HG03439 (cell line): ENCODE data around the gene HRC.
"Not testable (repeated sequence)": the region's sequence is repeated elsewhere in the genome, so short reads cannot be mapped to it uniquely, and the experiment has no call there.

Experiments
- ATAC-seq: cut with Tn5 transposase; IDR thresholded peaks from one replicate; pipeline ENCODE4 v1.9.1; 2021; ENCODE audit warnings: mild to moderate bottlenecking, moderate library complexity; ENCODE audit not compliant: unreplicated experiment

The HRC gene

DNA sequence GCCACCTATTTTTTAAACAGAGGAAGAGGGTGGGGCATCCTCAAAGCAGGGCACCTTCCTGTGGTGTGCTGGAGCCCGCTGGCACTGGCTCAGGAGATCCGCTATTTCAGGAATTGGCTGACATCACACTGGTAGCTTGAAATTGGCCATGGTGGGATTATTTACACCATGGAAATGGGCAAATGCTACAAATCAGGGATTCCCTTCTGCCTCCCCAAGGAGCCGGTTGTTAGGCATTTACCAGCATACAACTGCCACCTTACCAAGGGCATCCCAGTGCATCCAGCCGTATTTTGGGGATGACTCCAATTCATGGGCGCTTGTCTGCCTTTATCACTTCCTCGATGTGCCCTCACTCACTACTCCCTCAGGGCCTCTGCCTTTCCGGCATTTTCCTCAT, 14.2 kb downstream of the HRC start:
- ATAC-seq = no peak

DNA sequence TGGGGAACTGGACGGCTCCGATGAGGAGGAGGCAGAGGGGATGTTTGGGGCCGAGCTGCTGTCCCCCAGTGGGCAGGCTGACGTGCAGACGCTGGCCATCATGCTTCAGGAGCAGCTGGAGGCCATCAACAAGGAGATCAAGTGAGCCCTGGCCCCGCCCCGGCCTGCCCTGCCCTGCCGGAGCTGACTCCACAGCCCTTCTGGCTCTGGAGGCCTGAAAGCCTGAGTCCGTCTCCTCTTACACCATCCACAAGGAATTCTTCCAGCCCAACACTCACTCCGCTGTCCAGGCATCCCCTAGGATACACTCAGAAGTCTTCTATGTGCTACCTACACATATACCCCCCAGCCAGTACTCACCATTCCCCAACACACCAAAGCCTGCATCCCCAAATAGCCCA, 18.4 kb downstream of the HRC start:
- ATAC-seq = no peak

DNA sequence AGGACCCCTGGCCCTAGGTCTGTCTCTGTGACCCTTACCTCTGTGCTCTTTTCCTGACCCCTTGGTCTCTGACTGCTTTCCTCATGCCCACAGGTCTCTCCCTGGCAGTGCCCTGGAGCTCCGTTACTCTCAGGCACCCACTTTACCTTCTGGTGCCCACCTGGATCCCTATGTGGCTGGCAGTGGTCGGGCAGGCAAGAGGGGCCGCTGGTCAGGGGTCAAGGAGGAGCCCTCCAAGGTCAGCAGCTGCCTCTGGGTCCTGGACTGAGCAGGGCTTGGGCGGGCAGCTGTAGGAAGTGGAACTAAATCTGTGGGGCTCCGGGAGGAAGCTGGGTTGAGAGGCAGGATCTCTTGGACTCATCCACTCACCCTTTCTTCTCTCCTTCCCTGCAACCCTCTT, 19.5 kb downstream of the HRC start:
- no peak for ATAC-seq

DNA sequence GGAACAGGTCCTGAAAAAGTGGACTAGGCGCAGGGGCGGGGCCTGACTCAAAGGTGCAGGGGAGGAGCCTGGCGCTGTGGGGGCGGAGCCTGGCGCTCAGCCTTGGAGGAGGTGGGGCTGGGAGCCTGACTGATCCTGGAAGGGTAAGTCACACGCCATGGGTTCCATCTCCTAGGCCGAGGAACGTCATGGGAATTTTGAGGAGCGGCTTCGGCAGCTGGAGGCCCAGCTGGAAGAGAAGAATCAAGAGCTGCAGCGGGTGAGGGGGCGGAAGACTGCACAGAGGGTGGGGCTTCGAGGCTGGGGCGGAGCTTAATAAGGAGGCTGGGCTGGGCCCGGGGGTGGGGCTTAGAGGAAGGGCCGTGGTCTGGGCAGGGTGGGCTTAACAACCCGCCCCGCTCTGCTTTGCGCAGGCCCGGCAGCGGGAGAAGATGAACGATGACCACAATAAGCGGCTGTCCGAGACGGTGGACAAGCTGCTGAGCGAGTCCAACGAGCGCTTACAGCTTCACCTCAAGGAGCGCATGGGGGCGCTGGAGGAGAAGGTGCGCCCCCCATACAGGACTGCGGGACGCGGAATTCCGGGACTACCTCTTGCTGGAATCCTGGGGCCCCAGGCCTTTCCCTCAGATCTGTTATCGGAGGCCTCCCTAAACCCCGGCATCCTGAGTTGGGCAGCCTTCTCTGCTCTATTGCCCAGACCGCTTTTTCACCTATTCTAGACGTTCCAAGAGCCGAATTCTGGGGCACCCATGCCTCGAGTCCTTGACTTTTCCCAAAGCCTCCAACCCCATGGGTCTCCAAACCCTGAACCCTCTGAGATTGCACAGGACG, 21.4 kb downstream of the HRC start:
- ATAC-seq = no peak

DNA sequence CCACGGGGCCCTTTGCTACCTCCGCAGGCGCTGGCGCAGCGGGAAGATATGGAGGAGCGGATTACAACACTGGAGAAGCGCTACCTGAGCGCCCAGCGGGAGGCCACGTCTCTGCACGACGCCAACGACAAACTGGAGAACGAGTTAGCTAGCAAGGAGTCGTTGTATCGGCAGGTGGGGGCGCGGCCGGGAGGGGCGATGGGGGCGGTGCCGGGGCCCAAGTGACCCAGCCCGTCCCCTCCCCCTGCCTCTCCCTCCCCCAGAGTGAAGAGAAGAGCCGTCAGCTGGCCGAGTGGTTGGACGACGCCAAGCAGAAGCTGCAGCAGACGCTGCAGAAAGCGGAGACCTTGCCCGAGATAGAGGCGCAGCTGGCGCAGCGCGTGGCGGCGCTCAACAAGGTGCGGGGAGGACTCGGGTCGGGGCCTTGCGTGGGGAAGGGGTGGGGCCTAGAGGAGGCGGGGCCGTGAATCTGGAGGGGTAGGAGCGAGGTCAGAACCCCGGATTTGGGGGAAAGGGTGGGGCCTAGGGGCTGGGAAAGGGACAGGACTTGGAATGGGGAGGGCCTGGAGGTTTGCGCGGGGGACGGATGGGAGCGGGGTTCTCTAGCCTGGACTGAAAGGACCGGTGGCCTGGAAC, 22.1 kb downstream of the HRC start:
- ATAC-seq = no peak

DNA sequence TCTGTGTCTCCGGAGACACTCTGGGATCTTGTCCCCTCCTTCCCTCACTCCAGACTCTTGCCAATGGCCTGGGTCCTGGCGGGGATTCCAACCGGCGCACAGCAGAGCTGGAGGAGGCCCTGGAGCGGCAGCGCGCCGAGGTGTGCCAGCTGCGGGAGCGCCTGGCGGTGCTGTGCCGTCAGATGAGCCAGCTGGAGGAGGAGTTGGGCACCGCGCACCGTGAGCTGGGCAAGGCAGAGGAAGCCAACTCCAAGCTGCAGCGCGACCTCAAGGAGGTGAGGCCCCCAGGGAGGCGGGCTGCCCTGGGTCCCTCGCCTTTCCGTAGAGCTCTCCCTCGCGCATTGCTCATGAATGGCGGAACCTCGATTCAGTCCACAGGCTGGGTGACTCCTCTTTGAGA, 24.9 kb downstream of the HRC start:
- ATAC-seq = no peak

DNA sequence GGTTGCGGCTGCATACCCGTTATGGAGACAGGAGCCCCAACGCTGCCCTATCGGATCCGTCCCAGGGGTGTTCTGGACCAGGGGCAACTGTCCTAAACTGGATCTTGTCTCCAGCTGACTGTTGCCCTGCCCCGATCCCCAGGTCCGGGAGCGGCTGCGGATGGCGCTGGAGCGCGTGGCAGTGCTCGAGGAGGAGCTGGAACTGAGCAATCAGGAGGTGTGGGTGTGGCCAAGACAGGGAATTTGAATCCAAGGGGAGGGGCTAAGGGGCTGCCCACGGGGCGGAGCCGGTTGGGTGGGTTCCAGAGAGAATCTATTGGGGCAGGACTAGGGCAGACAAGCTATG, 26.0 kb downstream of the HRC start:
- ATAC-seq = no peak

DNA sequence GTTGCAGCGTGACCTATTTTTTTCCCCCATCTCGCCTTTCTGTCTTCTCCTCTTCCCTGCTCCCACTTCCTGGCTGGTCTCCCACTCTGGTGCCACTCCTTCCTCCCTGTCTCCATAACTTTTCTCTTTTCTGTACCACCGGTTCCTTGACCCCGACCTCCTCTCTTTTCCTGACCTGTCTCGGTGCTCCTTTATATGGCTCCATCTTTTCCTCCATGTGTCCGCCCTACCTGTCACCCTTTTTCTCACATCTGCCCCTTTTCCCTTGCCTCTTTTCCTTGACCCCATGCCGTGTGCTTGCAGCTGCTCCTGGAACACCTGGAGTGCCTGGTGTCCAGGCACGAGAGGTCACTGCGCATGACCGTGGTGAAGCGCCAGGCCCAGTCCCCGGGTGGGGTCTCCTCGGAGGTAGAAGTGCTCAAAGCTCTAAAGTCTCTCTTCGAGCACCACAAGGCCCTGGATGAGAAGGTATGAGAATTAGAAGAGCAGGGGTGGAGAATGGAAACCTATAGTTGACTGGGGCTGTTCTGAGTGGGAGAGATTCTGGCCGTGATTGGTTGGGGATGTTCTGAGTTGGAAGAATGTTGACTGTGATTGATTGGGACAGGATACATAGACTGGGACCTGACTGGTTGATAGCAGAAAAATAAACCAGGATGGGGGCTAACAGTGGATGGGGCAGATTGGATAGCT, 26.5 kb downstream of the HRC start:
- no peak for ATAC-seq

DNA sequence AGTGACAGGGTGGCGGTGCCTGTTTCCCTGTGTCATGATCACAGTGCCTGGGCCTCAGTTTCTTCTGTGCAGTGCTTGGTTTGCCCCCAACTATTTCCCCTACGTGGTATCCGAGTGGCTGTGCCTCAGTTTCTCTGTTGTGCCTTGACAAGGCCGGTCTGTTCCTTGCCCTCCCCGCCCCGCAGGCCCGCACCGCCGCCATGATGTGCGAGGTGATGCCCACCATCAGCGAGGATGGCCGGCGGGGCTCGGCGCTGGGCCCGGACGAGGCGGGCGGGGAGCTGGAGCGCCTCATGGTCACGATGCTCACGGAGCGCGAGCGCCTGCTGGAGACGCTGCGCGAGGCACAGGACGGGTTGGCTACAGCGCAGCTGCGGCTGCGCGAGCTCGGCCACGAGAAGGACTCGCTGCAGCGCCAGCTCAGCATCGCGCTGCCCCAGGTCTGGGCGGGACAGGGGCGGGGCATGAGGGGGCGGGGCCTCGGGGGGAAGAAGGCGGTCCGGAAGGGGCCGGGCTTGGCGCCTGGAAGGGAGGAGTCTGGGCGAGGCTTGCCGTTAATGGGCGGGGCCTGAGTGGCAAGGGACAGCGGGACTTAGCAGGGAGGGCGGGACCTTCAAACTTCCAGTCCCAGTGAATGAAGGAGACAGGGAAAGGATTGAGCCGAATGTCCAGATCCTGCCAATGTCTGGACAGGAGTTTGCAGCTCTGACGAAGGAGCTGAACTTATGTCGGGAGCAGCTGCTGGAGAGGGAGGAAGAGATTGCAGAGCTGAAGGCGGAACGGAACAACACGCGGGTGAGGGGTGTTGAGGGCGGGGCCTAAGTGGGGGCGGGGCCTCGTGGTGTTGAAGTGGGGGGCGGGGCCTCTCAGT, 27.3 kb downstream of the HRC start:
- ATAC-seq = peak; percentile 86

DNA sequence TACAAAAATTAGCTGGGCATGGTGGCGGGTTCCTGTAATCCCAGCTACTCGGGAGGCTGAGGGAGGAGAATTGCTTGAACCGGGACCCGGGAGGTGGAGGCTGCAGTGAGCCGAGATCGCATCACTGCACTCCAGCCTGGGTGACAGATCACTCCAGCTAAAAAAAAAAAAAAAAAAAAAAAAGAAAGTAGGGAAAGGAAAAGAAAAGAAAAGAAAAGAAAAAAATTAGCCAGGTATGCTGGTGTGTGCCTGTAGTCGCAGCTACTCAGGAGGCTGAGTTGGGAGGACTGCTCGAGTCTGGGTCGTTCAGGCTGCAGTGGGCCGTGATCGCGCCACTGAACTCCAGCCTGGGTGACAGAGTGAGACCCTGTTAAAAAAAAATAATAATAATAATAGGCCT, 28.0 kb downstream of the HRC start:
- not testable (repeated sequence) for ATAC-seq

DNA sequence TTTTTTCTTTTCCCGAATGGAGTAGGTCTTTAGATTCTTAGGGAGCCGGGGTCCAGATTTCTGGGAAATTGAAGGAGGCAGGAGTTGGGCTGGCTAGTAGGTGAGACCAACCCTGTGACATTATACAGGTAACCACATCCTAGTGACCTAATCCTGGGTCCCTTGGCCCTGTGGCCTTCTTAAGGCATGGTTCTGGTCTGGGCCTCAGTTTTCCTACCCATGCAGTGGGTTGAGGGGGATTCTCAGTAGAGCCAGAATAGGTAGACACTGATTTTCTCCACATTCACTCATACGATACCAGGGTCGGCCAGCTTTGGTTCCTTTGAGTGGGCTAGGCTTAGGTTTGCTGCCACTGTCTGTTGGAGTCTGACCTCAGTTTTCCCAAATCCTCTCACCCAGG, 28.6 kb downstream of the HRC start:
- no peak for ATAC-seq

DNA sequence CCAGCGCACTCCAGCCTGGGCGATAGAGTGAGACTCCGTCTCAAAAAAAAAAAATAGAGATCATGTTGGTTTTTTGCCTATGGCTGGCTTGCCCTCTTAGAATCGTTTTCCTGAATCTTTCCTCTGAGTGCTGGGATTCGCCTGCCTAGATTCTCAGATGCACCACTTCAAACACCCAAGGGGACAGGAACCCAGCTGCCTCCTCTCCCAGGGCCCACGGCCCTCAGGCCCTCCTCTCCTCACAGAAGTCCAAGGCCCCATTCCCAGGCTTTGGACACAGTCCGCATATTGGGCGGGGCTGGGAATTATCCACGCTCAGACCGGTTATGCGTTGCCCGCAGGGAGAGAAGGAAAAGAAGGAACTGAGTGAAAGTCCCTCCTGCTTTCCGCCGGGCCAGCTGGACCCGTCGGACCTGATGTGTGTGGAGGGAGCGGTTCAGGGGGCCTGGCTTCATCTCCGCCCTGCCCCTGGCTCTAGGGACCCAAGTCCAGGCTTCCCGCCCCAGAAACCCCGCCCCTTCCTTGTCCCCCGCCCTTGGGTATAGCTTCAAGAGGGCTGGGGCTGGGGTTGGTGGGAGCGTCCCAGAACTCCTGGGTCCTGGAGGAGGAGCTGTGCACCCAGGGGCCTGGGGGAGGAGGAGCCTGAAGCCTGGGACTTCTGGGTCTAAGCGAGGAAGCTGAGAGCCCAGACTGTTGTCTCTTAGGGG, 30.0 kb downstream of the HRC start:
- no peak for ATAC-seq

DNA sequence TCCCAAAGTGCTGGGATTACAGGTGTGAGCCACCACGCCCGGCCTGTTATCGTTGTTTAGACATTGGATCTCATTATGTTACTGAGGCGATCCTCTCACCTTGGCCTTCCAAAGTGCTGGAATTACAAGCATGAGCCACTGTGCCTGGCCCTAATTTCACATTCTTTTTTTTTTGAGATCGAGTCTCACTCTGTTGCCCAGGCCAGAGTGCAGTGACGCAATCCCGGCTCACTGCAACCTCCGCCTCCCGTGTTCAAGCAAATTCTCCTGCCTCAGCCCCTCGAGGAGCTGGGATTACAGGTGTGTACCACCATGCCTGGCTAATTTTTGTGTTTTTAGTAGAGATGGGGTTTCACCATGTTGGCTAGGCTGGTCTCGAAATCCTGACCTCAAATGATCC, 31.9 kb downstream of the HRC start:
- not testable (repeated sequence) for ATAC-seq

DNA sequence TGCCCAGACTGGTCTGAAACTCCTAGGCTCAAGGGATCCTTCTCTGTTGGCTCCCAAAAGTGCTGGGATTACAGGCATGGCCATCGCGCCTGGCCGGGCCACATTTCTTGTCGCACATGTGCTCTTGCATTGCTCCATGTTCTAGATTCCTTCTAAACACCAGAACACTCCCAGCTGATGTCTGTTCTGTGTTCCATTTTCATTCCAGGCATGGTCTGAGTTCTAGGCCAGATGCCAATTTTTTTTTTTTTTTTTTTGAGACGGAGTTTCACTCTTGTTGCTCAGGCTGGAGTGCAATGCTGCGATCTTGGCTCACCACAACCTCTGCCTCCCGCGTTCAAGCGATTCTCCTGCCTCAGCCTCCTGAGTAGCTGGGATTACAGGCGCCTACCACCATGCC, 33.4 kb downstream of the HRC start:
- not testable (repeated sequence) for ATAC-seq

DNA sequence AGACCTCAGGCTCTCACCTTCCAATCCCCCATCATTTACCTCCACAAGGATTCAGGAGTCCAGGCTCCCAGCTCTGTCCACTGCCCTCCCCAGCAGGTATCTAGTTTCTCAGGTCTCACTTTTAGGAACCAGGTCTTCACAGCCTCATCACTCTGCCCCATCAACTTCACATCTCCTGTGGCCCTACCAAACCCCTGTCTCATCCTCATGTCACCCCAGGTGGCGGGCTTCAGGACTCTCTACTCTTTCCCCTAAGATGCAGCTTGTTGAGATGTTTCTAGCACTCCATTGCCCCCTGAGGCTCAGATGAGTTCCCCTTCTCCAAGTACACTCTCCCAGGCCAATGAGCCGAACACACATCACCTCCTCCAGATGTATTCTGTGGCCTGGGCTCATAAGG, 34.3 kb downstream of the HRC start:
- no peak for ATAC-seq

DNA sequence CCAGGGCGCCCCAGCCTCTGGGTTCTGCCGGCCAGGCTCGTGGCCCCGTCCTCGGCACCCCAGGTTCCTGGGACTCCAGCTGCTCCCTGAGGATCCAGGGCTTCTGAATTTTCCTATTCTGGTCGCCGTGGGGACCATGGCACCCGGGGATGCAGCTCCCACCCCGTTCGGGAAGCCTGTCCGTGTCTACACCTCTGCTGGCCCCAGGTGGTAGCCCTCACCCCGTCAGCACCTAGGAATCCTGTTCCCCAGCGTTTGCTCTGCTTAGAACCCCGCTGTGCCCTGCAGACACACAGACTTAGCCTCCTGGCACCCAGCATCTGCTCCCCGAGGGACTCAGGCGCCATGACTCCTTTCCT, 34.9 kb downstream of the HRC start:
- ATAC-seq = no peak

DNA sequence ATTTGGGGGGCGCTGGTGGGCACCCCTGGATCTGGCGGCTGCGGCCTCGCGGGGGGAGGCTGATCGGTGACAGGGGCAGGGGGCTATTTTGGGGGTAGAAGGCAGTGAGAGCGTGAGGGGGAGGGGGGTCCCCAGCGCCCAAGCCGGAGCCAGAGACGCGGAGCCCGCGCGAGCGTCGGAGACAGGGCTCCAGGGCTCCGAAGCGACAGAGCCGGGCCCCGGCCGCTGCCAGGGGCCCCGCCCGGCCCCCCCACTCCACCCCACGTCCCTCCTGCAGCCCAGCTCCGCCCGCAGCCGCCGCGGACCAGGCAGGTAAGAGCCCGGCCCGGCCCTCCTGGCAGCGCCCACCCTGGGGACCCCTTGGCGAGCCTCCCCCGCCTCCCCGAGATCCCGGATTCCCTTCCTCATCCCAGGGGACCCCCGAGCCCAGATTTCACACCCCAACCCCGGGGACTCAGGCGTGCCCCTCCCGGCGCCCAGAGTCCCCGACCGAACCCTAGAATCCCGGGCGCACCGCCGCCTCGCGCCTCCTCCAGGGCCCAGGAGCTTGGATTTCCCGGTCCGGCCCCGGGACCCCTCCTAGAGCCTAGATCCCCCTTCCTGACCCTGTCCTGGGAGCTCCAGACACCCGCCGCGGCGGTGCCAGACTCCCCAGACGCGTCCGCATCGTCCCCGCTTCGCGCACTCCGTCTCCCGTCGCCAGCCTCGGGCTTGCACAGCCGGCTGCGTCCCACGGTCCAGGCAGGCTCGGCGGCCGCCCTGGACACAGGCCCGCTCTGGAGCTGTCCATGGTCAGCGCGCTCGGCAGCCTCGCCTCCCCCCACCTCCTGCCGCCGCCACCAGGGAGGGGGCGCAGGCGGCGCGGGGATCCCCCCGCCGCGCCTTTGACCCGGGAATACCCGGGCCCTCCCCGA, 35.5 kb downstream of the HRC start, which contains the start of gene PPFIA3:
PPFIA3 (plus strand) TSS at position 134 of the 914 bp plus-strand sequence. CDS start 8,330 bp downstream, outside the sequence.
- ATAC-seq = no peak

DNA sequence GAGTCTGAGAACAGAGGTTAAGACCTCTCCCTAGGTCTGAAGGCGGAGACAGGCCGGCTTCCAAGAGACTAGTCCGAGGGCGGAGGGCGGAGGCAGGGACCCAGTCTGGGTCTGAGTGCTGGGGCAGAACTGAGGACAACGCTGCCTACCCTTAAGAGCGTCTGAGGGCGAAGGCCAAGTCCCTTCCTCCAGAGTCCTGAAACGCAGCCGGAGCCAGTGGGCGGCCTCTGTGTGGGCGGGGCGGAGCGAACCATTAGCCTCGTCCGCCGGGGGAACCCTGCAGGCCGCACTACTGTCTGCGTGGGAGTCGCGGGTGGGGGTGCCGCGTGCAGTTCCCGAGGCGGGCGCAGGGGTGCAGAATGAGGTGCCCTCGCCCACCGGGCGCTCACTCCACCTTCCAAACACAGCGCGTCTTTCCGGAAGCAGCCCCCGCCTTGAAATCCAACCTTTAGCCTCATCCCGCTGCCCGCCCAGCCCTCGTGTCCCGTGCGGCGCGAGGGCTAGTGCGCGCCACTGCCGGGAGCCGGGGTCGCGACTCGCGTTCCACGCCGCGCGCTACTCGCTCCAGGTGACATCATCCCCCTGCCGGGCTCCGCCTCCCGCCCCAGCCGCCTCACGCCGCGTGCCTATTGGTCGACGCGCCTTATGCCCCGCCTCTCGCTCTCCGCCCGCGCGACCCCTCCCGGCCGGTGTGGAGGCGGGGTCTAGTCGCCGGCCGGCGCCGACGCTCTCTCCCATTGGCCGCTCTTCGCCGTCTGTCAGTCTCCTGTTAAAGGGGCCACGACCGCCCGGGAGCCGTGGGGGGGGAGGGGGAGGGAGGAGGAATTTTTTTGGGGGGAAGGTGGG, 36.4 kb downstream of the HRC start, which contains the start of gene C19orf73:
C19orf73 (minus strand) TSS at position 579 of the 846 bp plus-strand sequence; CDS start at position 458, 121 bp downstream.
- ATAC-seq = peak; percentile 77
